Measurements from ENCODE around the gene TMCC3.

- TF ChIP-seq, protein P1, sequence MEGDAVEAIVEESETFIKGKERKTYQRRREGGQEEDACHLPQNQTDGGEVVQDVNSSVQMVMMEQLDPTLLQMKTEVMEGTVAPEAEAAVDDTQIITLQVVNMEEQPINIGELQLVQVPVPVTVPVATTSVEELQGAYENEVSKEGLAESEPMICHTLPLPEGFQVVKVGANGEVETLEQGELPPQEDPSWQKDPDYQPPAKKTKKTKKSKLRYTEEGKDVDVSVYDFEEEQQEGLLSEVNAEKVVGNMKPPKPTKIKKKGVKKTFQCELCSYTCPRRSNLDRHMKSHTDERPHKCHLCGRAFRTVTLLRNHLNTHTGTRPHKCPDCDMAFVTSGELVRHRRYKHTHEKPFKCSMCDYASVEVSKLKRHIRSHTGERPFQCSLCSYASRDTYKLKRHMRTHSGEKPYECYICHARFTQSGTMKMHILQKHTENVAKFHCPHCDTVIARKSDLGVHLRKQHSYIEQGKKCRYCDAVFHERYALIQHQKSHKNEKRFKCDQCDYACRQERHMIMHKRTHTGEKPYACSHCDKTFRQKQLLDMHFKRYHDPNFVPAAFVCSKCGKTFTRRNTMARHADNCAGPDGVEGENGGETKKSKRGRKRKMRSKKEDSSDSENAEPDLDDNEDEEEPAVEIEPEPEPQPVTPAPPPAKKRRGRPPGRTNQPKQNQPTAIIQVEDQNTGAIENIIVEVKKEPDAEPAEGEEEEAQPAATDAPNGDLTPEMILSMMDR (IDR thresholded peaks at IDR 0.05): no peak
- TF ChIP-seq TCF7L2 (IDR thresholded peaks at IDR 0.05; ENCODE audit: low read depth, low read length): no peak
- TF ChIP-seq POLR2AphosphoS5 (IDR thresholded peaks at IDR 0.05; ENCODE audit: low read depth, low read length): no peak
Observed at GRCh38 chr12:94676031-94676641, 25.8 kb upstream of the TMCC3 start.

Data from Panc1 (cell line).